Activated CD8-positive, alpha-beta memory T cell treated with anti-CD3 and anti-CD28 coated beads, Interleukin-2, amount 10 ng/mL, durations not matched to agents 7 days and 5 days (primary cell): ENCODE data around the gene MYBPH. TPM values are rescaled to one million over a fixed set of nuclear protein-coding genes. Genes with fewer than 3 reads are reported as not detected.

Experiments used
- ATAC-seq: fragments of 150-1000 bp; cut with Tn5 transposase; one replicate; pipeline ENCODE4 v1.10.0; 2021; ENCODE audit warnings: moderate library complexity
- CTCF ChIA-PET: fragments of 350-600 bp; sonication (Branson Sonifier 250); formaldehyde crosslinking; loops from one replicate; lab custom pipeline; 2021; ENCODE audit warnings: antibody characterized with exemption; lab: Charles Lee
- DNase-seq: peaks from one replicate; pipeline ENCODE4 v3.0.0-alpha.2; 2020
- H3K27ac Mint-ChIP-seq: one replicate; pipeline ENCODE4 v1.8.0; 2021; ENCODE audit warnings: mild to moderate bottlenecking, mixed read lengths
- H3K27me3 Mint-ChIP-seq: one replicate; pipeline ENCODE4 v1.8.0; 2021; ENCODE audit warnings: mixed read lengths
- H3K36me3 Mint-ChIP-seq: one replicate; pipeline ENCODE4 v1.8.0; 2021; ENCODE audit warnings: mild to moderate bottlenecking, mixed read lengths
- H3K4me1 Mint-ChIP-seq: one replicate; pipeline ENCODE4 v1.8.0; 2021; ENCODE audit warnings: mixed read lengths
- H3K4me3 Mint-ChIP-seq: one replicate; pipeline ENCODE4 v1.8.0; 2021; ENCODE audit warnings: mild to moderate bottlenecking, moderate library complexity, mixed read lengths
- H3K9me3 Mint-ChIP-seq: one replicate; pipeline ENCODE4 v1.8.0; 2022; ENCODE audit warnings: low read depth, mixed read lengths
- total RNA-seq, 2 experiments: library from RNA; stranded (reverse); gene quantifications; one replicate each; pipeline ENCODE4 v1.2.3, GENCODE V29; 2021

The MYBPH gene
- total RNA-seq, 2 experiments from 2014 or later, result not detected

GRCh38 chr1:203182387-203182953, 6.8 kb upstream of the MYBPH start:
- Mint-ChIP-seq H3K9me3 (no peaks in the 10 kb centered on the region), H3K4me1 (no peaks in the 10 kb centered on the region), H3K27me3 (peaks cover 16% of the 10 kb centered on the region), H3K36me3 (no peaks in the 10 kb centered on the region), H3K27ac (no peak overlapping the region), H3K4me3 (no peak overlapping the region)
- CTCF ChIA-PET, result interaction anchor here (0.8 kb wide), 1 partner anchor 33 kb away, joined by 3 read pairs; no protein-coding TSS in a partner anchor
- DNase-seq, result no peak
- no peak for ATAC-seq

GRCh38 chr1:203181586-203182386, 6.2 kb upstream of the MYBPH start:
- DNase-seq, result no peak
- Mint-ChIP-seq H3K4me3 (no peak overlapping the region), H3K36me3 (no peaks in the 10 kb centered on the region), H3K27ac (no peak overlapping the region), H3K4me1 (no peaks in the 10 kb centered on the region), H3K9me3 (no peaks in the 10 kb centered on the region), H3K27me3 (peaks cover 13% of the 10 kb centered on the region)
- CTCF ChIA-PET, result interaction anchor here (0.5 to 1.0 kb wide), 3 partner anchors 9 to 941 kb away, joined by 3 to 4 read pairs (median 3); no protein-coding TSS in a partner anchor
- ATAC-seq, result no peak

GRCh38 chr1:203180611-203181330, 5.1 kb upstream of the MYBPH start:
- no peak overlapping the region for H3K4me3 Mint-ChIP-seq
- H3K27me3 Mint-ChIP-seq, result peaks cover 16% of the 10 kb centered on the region

GRCh38 chr1:203179667-203180005, 4.0 kb upstream of the MYBPH start:
- ATAC-seq, result no peak
- H3K36me3 Mint-ChIP-seq, result no peaks in the 10 kb centered on the region
- no peak for DNase-seq
- no peaks in the 10 kb centered on the region for H3K9me3 Mint-ChIP-seq
- H3K4me1 Mint-ChIP-seq, result no peaks in the 10 kb centered on the region
- H3K27me3 Mint-ChIP-seq, result peaks cover 13% of the 10 kb centered on the region
- no peak overlapping the region for H3K4me3 Mint-ChIP-seq
- no peak overlapping the region for H3K27ac Mint-ChIP-seq
- CTCF ChIA-PET, result interaction anchor here (1.4 kb wide), 1 partner anchor 37 kb away, joined by 5 read pairs; no protein-coding TSS in a partner anchor

More at GRCh38 chr1:203180611-203181330, 5.1 kb upstream of the MYBPH start:
- CTCF ChIA-PET, result interaction anchor here (0.5 kb wide), 1 partner anchor 940 kb away, joined by 3 read pairs; no protein-coding TSS in a partner anchor
- H3K27ac Mint-ChIP-seq, result no peak overlapping the region
- no peaks in the 10 kb centered on the region for H3K4me1 Mint-ChIP-seq
- ATAC-seq, result no peak
- H3K9me3 Mint-ChIP-seq, result no peaks in the 10 kb centered on the region
- no peaks in the 10 kb centered on the region for H3K36me3 Mint-ChIP-seq
- DNase-seq, result no peak

GRCh38 chr1:203178821-203179666, 3.4 kb upstream of the MYBPH start:
- Mint-ChIP-seq H3K27ac (no peak overlapping the region), H3K4me3 (no peak overlapping the region), H3K4me1 (no peaks in the 10 kb centered on the region), H3K27me3 (peaks cover 13% of the 10 kb centered on the region), H3K9me3 (no peaks in the 10 kb centered on the region), H3K36me3 (no peaks in the 10 kb centered on the region)
- CTCF ChIA-PET, result interaction anchor here (1.0 to 1.4 kb wide), 3 partner anchors 38 to 139 kb away, joined by 3 to 5 read pairs (median 3); no protein-coding TSS in a partner anchor
- ATAC-seq (no peak), DNase-seq (no peak)

GRCh38 chr1:203178083-203178482, 2.5 kb upstream of the MYBPH start:
- no peak for ATAC-seq
- no peak for DNase-seq
- Mint-ChIP-seq H3K27ac (no peak overlapping the region), H3K9me3 (no peaks in the 10 kb centered on the region), H3K4me3 (no peak overlapping the region), H3K27me3 (peaks cover 13% of the 10 kb centered on the region), H3K36me3 (no peaks in the 10 kb centered on the region), H3K4me1 (no peaks in the 10 kb centered on the region)
- CTCF ChIA-PET, result interaction anchor here (1.0 to 1.2 kb wide), 2 partner anchors 60 to 138 kb away, joined by 3 read pairs; no protein-coding TSS in a partner anchor

- no peaks in the 10 kb centered on the region for H3K4me1 Mint-ChIP-seq
- H3K27ac Mint-ChIP-seq, result no peak overlapping the region
- no peak overlapping the region for H3K4me3 Mint-ChIP-seq
- H3K27me3 Mint-ChIP-seq, result peaks cover 13% of the 10 kb centered on the region
- no peaks in the 10 kb centered on the region for H3K9me3 Mint-ChIP-seq
- no peak for DNase-seq
- no peak for ATAC-seq
- no peaks in the 10 kb centered on the region for H3K36me3 Mint-ChIP-seq
- CTCF ChIA-PET, result interaction anchor here (1.2 kb wide), 1 partner anchor 138 kb away, joined by 3 read pairs; no protein-coding TSS in a partner anchor
Observed at GRCh38 chr1:203177470-203178039, 1.9 kb upstream of the MYBPH start.

GRCh38 chr1:203177036-203177405, 1.4 kb upstream of the MYBPH start:
- no peaks in the 10 kb centered on the region for H3K9me3 Mint-ChIP-seq
- H3K36me3 Mint-ChIP-seq, result no peaks in the 10 kb centered on the region
- H3K4me3 Mint-ChIP-seq, result no peak overlapping the region
- DNase-seq, result no peak
- ATAC-seq, result no peak
- H3K27ac Mint-ChIP-seq, result no peak overlapping the region
- CTCF ChIA-PET, result no interaction called here
- H3K4me1 Mint-ChIP-seq, result no peaks in the 10 kb centered on the region
- peaks cover 13% of the 10 kb centered on the region for H3K27me3 Mint-ChIP-seq

GRCh38 chr1:203176273-203177035, 828 bp upstream of the MYBPH start:
- Mint-ChIP-seq H3K4me1 (no peaks in the 10 kb centered on the region), H3K36me3 (no peaks in the 10 kb centered on the region), H3K27me3 (peaks cover 13% of the 10 kb centered on the region), H3K9me3 (no peaks in the 10 kb centered on the region), H3K4me3 (no peak overlapping the region), H3K27ac (no peak overlapping the region)
- CTCF ChIA-PET, result interaction anchor here (0.6 kb wide), 1 partner anchor 618 kb away, joined by 4 read pairs; no protein-coding TSS in a partner anchor
- DNase-seq, result no peak
- ATAC-seq, result no peak

- no peak for ATAC-seq
- no peaks in the 10 kb centered on the region for H3K36me3 Mint-ChIP-seq
- H3K4me3 Mint-ChIP-seq, result no peak overlapping the region
- CTCF ChIA-PET, result interaction anchor here (0.6 kb wide), 1 partner anchor 618 kb away, joined by 4 read pairs; no protein-coding TSS in a partner anchor
- no peak overlapping the region for H3K27ac Mint-ChIP-seq
- no peak for DNase-seq
- H3K27me3 Mint-ChIP-seq, result peaks cover 13% of the 10 kb centered on the region
- H3K9me3 Mint-ChIP-seq, result no peaks in the 10 kb centered on the region
- no peaks in the 10 kb centered on the region for H3K4me1 Mint-ChIP-seq
Observed at GRCh38 chr1:203175827-203176241, 208 bp upstream of the MYBPH start.

GRCh38 chr1:203174324-203174985, 1.2 kb downstream of the MYBPH start:
- CTCF ChIA-PET, result interaction anchor here (0.7 kb wide), 1 partner anchor 135 kb away, joined by 3 read pairs; no protein-coding TSS in a partner anchor
- H3K27me3 Mint-ChIP-seq, result peaks cover 13% of the 10 kb centered on the region
- no peak for ATAC-seq
- DNase-seq, result no peak
- no peaks in the 10 kb centered on the region for H3K36me3 Mint-ChIP-seq
- no peaks in the 10 kb centered on the region for H3K4me1 Mint-ChIP-seq
- no peak overlapping the region for H3K27ac Mint-ChIP-seq
- H3K9me3 Mint-ChIP-seq, result no peaks in the 10 kb centered on the region
- H3K4me3 Mint-ChIP-seq, result no peak overlapping the region
